Loucy (cell line): ENCODE data around the gene HS3ST4.

ENCODE experiments used
- H2AFZ ChIP-seq: fragments of 200-600 bp; sonication (generic); 2 replicates; pipeline ENCODE4 v1.6.0; 2016; ENCODE audit warnings: antibody characterized with exemption, mild to moderate bottlenecking, low read length, moderate library complexity
- H3F3A ChIP-seq: fragments of 200-600 bp; 2 replicates; pipeline ENCODE4 v1.6.0; 2016; ENCODE audit warnings: antibody characterized with exemption, low read depth, mild to moderate bottlenecking
- H3K27me3 ChIP-seq: fragments of 200-600 bp; sonication (generic); 2 replicates; pipeline ENCODE4 v1.6.1; 2014; ENCODE audit warnings: low read length, mild to moderate bottlenecking; ENCODE audit not compliant: insufficient read depth, poor library complexity, severe bottlenecking
- H3K36me3 ChIP-seq: fragments of 200-600 bp; sonication (generic); 2 replicates; pipeline ENCODE4 v1.6.1; 2016; ENCODE audit warnings: low read length; ENCODE audit not compliant: insufficient read depth
- H3K4me1 ChIP-seq: fragments of 200-600 bp; sonication (generic); 2 replicates; pipeline ENCODE4 v1.5.1; 2014; ENCODE audit warnings: low read length, mild to moderate bottlenecking; ENCODE audit not compliant: insufficient read depth, poor library complexity, severe bottlenecking
- H3K4me2 ChIP-seq: fragments of 200-600 bp; sonication (generic); 2 replicates; pipeline ENCODE4 v1.6.0; 2014; ENCODE audit warnings: antibody characterized with exemption, low read length, low read depth, mild to moderate bottlenecking; ENCODE audit not compliant: poor library complexity, severe bottlenecking
- H3K4me3 ChIP-seq: fragments of 200-600 bp; sonication (generic); 2 replicates; pipeline ENCODE4 v1.5.1; 2014; ENCODE audit warnings: low read length, mild to moderate bottlenecking, mixed read lengths; ENCODE audit not compliant: poor library complexity, severe bottlenecking
- H3K79me2 ChIP-seq: fragments of 200-600 bp; sonication (generic); 2 replicates; pipeline ENCODE4 v1.6.1; 2014; ENCODE audit warnings: low read length; ENCODE audit not compliant: insufficient read depth
- H3K9ac ChIP-seq: fragments of 200-600 bp; sonication (generic); 2 replicates; pipeline ENCODE4 v1.6.0; 2014; ENCODE audit warnings: mild to moderate bottlenecking, low read depth, low read length, moderate library complexity; ENCODE audit not compliant: poor library complexity, severe bottlenecking
- H3K9me2 ChIP-seq: fragments of 200-600 bp; sonication (generic); replicated peaks from 2 replicates; pipeline ENCODE4 v1.6.1; 2016; ENCODE audit warnings: low read depth, low read length, mixed read lengths
- H3K9me3 ChIP-seq: fragments of 200-600 bp; sonication (generic); 2 replicates; pipeline ENCODE4 v1.6.1; 2014; ENCODE audit warnings: mild to moderate bottlenecking, antibody characterized with exemption, low read length, low read depth; ENCODE audit not compliant: insufficient read depth
- H4K20me1 ChIP-seq: fragments of 200-600 bp; sonication (generic); 2 replicates; pipeline ENCODE4 v1.6.0; 2014; ENCODE audit warnings: antibody characterized with exemption, low read length, mild to moderate bottlenecking; ENCODE audit not compliant: insufficient read depth, poor library complexity, severe bottlenecking
- EZH2phosphoT487 ChIP-seq: fragments of 200-600 bp; IDR thresholded peaks from 2 replicates; pipeline ENCODE4 v1.6.1; 2018; ENCODE audit warnings: antibody characterized with exemption, mild to moderate bottlenecking, moderate library complexity, borderline replicate concordance
- TF ChIP-seq, protein P1 (sequence below): fragments of 200-600 bp; sonication (generic); conservative IDR thresholded peaks from 2 replicates; pipeline ENCODE4 v1.5.1; 2014; ENCODE audit warnings: mild to moderate bottlenecking, antibody characterized with exemption, low read length

HS3ST4 gene

GRCh38 chr16:25925421-25925820 lies 233.7 kb downstream of the HS3ST4 start:
- Histone ChIP-seq H3F3A (no peaks in the 10 kb centered on the region), H3K4me2 (no peak overlapping the region), H3K9ac (no peak overlapping the region), H3K9me2 (no peaks in the 10 kb centered on the region), H3K4me3 (no peak overlapping the region), H4K20me1 (no peaks in the 10 kb centered on the region), H3K27me3 (no peaks in the 10 kb centered on the region), H3K4me1 (no peaks in the 10 kb centered on the region), H2AFZ (no peak overlapping the region), H3K36me3 (no peaks in the 10 kb centered on the region), H3K79me2 (no peaks in the 10 kb centered on the region), H3K9me3 (peaks cover 3% of the 10 kb centered on the region; the same call in 1 of the 2 replicates)
- TF ChIP-seq, protein P1, sequence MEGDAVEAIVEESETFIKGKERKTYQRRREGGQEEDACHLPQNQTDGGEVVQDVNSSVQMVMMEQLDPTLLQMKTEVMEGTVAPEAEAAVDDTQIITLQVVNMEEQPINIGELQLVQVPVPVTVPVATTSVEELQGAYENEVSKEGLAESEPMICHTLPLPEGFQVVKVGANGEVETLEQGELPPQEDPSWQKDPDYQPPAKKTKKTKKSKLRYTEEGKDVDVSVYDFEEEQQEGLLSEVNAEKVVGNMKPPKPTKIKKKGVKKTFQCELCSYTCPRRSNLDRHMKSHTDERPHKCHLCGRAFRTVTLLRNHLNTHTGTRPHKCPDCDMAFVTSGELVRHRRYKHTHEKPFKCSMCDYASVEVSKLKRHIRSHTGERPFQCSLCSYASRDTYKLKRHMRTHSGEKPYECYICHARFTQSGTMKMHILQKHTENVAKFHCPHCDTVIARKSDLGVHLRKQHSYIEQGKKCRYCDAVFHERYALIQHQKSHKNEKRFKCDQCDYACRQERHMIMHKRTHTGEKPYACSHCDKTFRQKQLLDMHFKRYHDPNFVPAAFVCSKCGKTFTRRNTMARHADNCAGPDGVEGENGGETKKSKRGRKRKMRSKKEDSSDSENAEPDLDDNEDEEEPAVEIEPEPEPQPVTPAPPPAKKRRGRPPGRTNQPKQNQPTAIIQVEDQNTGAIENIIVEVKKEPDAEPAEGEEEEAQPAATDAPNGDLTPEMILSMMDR, result no peak
- TF ChIP-seq EZH2phosphoT487, result no peak

DNA sequence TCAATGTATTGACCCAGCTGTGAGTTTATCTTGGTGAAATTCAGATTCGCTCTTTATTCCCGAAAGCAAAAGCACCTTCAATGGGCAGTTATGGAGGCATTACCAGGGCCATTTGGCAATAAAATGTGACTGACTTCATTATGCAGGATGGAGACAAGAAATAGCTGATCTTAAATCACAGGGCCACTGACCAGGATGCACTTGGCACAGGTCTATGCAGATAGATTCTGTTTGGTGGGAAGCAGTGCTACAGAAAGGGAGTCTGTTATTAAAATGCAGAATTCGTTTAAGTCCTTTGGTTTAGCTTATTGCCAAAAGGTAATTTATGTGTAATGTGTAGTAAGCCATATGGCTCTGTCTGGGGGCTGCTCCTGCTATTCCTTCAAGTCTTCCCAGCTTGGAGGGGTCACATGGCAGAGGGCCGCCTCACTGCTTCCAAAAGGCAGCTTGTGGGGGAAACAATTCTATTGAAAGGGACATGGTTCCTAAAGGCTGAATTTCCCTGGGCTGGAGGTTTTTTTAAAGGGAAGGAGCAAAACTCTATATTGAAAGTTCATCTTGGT lies 239.8 kb downstream of the HS3ST4 start:
- H3F3A ChIP-seq, result no peaks in the 10 kb centered on the region
- H3K4me3 ChIP-seq, result no peak overlapping the region
- H3K4me1 ChIP-seq, result no peaks in the 10 kb centered on the region
- no peak overlapping the region for H2AFZ ChIP-seq
- H4K20me1 ChIP-seq, result no peaks in the 10 kb centered on the region
- peaks cover 3% of the 10 kb centered on the region; the same call in 1 of the 2 replicates for H3K9me3 ChIP-seq
- TF ChIP-seq, protein P1, result no peak
- no peak for TF ChIP-seq EZH2phosphoT487
- H3K79me2 ChIP-seq, result no peaks in the 10 kb centered on the region
- H3K4me2 ChIP-seq, result no peak overlapping the region
- H3K9ac ChIP-seq, result no peak overlapping the region
- H3K36me3 ChIP-seq, result no peaks in the 10 kb centered on the region
- H3K27me3 ChIP-seq, result no peaks in the 10 kb centered on the region
- no peaks in the 10 kb centered on the region for H3K9me2 ChIP-seq

DNA sequence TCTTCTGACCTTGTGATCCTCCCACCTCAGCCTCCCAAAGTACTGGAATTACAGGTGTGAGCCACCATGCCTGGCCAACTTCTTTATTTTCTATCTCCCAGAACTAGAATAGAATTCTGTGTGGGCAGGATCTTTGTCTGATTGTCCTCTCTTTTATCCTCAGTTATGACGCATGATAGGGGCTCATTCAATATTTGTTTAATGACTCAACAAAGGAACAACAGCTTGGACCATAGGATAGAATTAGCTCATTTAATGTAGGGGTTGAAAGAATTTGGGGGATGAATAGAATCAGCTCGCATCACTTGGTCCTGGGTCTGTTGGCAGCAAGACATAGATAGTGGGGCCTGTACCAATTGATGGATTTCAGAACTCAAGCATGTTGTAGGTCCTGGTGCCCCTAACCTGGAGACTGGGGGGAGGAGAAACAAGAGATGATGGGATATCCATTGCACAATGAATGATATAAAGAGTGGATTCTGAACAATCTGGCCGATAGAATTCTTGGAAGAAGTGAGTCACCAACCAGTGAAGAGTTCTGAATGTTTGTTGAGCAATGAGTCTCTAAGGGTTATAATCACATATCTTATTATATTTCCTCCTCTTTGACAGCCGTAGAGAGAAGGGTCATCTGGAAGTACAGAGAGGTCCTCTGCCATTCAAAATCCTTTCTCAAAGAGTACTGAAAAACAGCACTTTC lies 250.2 kb downstream of the HS3ST4 start:
- Histone ChIP-seq H3F3A (no peaks in the 10 kb centered on the region), H3K9me3 (peaks cover 3% of the 10 kb centered on the region; the same call in 1 of the 2 replicates), H3K4me2 (no peak overlapping the region), H2AFZ (no peak overlapping the region), H3K36me3 (no peaks in the 10 kb centered on the region), H3K79me2 (no peaks in the 10 kb centered on the region), H3K4me3 (no peak overlapping the region), H3K4me1 (no peaks in the 10 kb centered on the region), H3K9ac (no peak overlapping the region), H3K27me3 (no peaks in the 10 kb centered on the region), H4K20me1 (no peaks in the 10 kb centered on the region), H3K9me2 (no peaks in the 10 kb centered on the region)
- TF ChIP-seq EZH2phosphoT487, result no peak
- TF ChIP-seq, protein P1, result no peak
